Panc1 (cell line): Measurements from ENCODE around the gene HYAL1. TPM values are rescaled to one million over a fixed set of nuclear protein-coding genes. Genes with fewer than 3 reads are reported as not detected.

ENCODE experiments used
- ATAC-seq: fragments of 200-7000 bp; cut with Tn5 transposase; 2 replicates; pipeline ENCODE4 v1.9.1; 2020; ENCODE audit warnings: mild to moderate bottlenecking, moderate library complexity
- BruUV-seq: library from RNA; stranded (reverse); fragments of 400-500 nt; replicated peaks from 2 replicates; lab custom pipeline; 2021; lab: Mats Ljungman, UMichigan
- CTCF ChIA-PET: fragments of 300-600 bp; sonication (Branson Sonifier 250); formaldehyde crosslinking; loops from one replicate; lab custom pipeline; 2022; ENCODE audit warnings: antibody characterized with exemption; lab: Charles Lee
- POLR2A ChIA-PET: fragments of 300-600 bp; sonication (Branson Sonifier 250); formaldehyde crosslinking; loops from one replicate; lab custom pipeline; 2022; ENCODE audit warnings: antibody characterized with exemption; lab: Charles Lee
- DNase-seq: peaks from one replicate; pipeline ENCODE4 v3.0.0-alpha.2; 2010; ENCODE audit warnings: low read depth, low spot score
- H3K27ac ChIP-seq: 2 replicates; pipeline ENCODE4 v1.5.1; 2011; ENCODE audit warnings: mild to moderate bottlenecking, low read length, inconsistent platforms
- H3K27me3 ChIP-seq: fragments of 200-500 bp; sonication (Bioruptor generic); 2 replicates; pipeline ENCODE4 v1.6.0; 2014; ENCODE audit warnings: low read length, inconsistent platforms; ENCODE audit not compliant: control insufficient read depth, insufficient read depth
- H3K36me3 ChIP-seq: fragments of 200-500 bp; sonication (Bioruptor generic); 2 replicates; pipeline ENCODE4 v1.5.1; 2014; ENCODE audit warnings: inconsistent platforms, mild to moderate bottlenecking, low read length, moderate library complexity; ENCODE audit not compliant: control insufficient read depth, insufficient read depth
- H3K4me1 ChIP-seq: 2 replicates; pipeline ENCODE4 v1.5.1; 2011; ENCODE audit warnings: inconsistent platforms, mild to moderate bottlenecking, low read length, moderate library complexity; ENCODE audit not compliant: control insufficient read depth, insufficient read depth
- H3K4me3 ChIP-seq, 2 experiments: 2 replicates each; pipeline ENCODE4 v1.5.1; 2011 to 2012; ENCODE audit warnings: low read depth in 2 of 2, low read length in 2 of 2, mild to moderate bottlenecking in 2 of 2, inconsistent platforms in 1 of 2, moderate library complexity in 1 of 2
- H3K9me3 ChIP-seq: fragments of 200-500 bp; sonication (Bioruptor generic); 2 replicates; pipeline ENCODE4 v1.5.1; 2014; ENCODE audit warnings: low read depth, mild to moderate bottlenecking, inconsistent platforms, low read length, moderate library complexity; ENCODE audit not compliant: control insufficient read depth, insufficient read depth
- CTCF ChIP-seq: fragments of 450-650 bp; IDR thresholded peaks from 2 replicates; pipeline ENCODE4 v1.5.1; 2017; ENCODE audit warnings: mild to moderate bottlenecking
- POLR2AphosphoS5 ChIP-seq: IDR thresholded peaks from 2 replicates; pipeline ENCODE4 v1.6.1; 2012; ENCODE audit warnings: mild to moderate bottlenecking, low read depth, low read length, moderate library complexity
- REST ChIP-seq, 2 experiments: IDR thresholded peaks; 2 replicates each; pipeline ENCODE4 v1.6.1; 2011 to 2012; ENCODE audit warnings: low read depth in 2 of 2, control low read depth in 1 of 2, low read length in 1 of 2, mild to moderate bottlenecking in 1 of 2, moderate library complexity in 1 of 2; ENCODE audit not compliant: insufficient read depth in 1 of 2
- SIN3A ChIP-seq: IDR thresholded peaks from 2 replicates; pipeline ENCODE4 v1.6.1; 2012; ENCODE audit warnings: low read depth, mild to moderate bottlenecking, low read length, moderate library complexity, borderline replicate concordance; ENCODE audit not compliant: insufficient read depth
- TCF7L2 ChIP-seq: IDR thresholded peaks from 2 replicates; pipeline ENCODE4 v1.6.1; 2011; ENCODE audit warnings: mild to moderate bottlenecking, low read depth, low read length, inconsistent platforms
- in situ Hi-C: cut with HindIII; loops from 2 replicates; pipeline ENCODE4 v1.10.0; 2016; ENCODE audit warnings: low sequenced_read_pairs, low pct_unique_long_range_greater_than_20kb
- intact Hi-C: fragments of 100-400 bp; cut with micrococcal nuclease; formaldehyde crosslinking; loops from one replicate; pipeline ENCODE4 v1.10.0; 2022; ENCODE audit not compliant: unreplicated experiment
- total RNA-seq: library from RNA; stranded (reverse); gene quantifications from one replicate; pipeline ENCODE4 v1.2.1, GENCODE V29; 2021; ENCODE audit not compliant: unreplicated experiment

Gene HYAL1
- total RNA-seq, 1 experiment from 2014 or later = 0.18 TPM

GRCh38 chr3:50345586-50346234, 42.3 kb upstream of the HYAL1 start, which contains the start of gene ZMYND10:
Gene ZMYND10, minus strand, starts transcription at chr3:50345732. Its CDS starts 153 bp downstream, at chr3:50345579.
- POLR2A ChIA-PET = interaction anchor here (0.6 kb wide), 1 partner anchor 8 kb away, joined by 4 read pairs; no protein-coding TSS in a partner anchor
- in situ Hi-C loops = no loop called here

GRCh38 chr3:50345008-50345407, 41.6 kb upstream of the HYAL1 start:
- no TSS peak for BruUV-seq
- Histone ChIP-seq H3K27ac (peak overlapping the region; percentile 18; the same call in 1 of the 2 replicates), H3K4me3 (peak overlapping the region; percentile 47 to 68), H3K36me3 (no peaks in the 10 kb centered on the region), H3K9me3 (no peaks in the 10 kb centered on the region), H3K27me3 (no peaks in the 10 kb centered on the region), H3K4me1 (peaks cover 6% of the 10 kb centered on the region)
- POLR2A ChIA-PET = interaction anchor here (0.6 to 0.8 kb wide), 2 partner anchors 9 to 17 kb away, joined by 4 to 14 read pairs; no protein-coding TSS in a partner anchor
- no peak for TF ChIP-seq POLR2AphosphoS5
- TF ChIP-seq SIN3A = no peak
- no peak for TF ChIP-seq CTCF
- no peak for TF ChIP-seq TCF7L2
- no peak for TF ChIP-seq REST (IDR thresholded peaks at IDR 0.05; ENCODE audit: insufficient read depth in 1 of 2, low read depth in 2 of 2, low read length in 1 of 2)
- intact Hi-C loops = no loop called here
- no peak for DNase-seq
- in situ Hi-C loops = no loop called here
- CTCF ChIA-PET = no interaction called here
- ATAC-seq = no peak

More at GRCh38 chr3:50345586-50346234, 42.3 kb upstream of the HYAL1 start, which contains the start of gene ZMYND10:
- no TSS peak for BruUV-seq
- Histone ChIP-seq H3K27me3 (no peaks in the 10 kb centered on the region), H3K27ac (peak within 1 kb of the TSS; percentile 18; the same call in 1 of the 2 replicates), H3K4me3 (peak within 1 kb of the TSS; percentile 47 to 68), H3K36me3 (peaks cover 2% of the 10 kb centered on the region; the same call in 1 of the 2 replicates), H3K4me1 (peaks cover 6% of the 10 kb centered on the region), H3K9me3 (no peaks in the 10 kb centered on the region)
- ATAC-seq (peak; percentile 84), DNase-seq (no peak)
- intact Hi-C loops = loop anchor here (2.0 kb wide), 1 partner anchor 205 kb away; no protein-coding TSS in a partner anchor
- CTCF ChIA-PET = no interaction called here
- TF ChIP-seq SIN3A = peak; percentile 73; the same call in 1 of the 2 replicates
- no peak for TF ChIP-seq POLR2AphosphoS5
